Activated T-helper 2 cell treated with anti-CD3 and anti-CD28 coated beads, Interferon-gamma antibody, Interleukin-2, Interleukin-4, amounts not matched to agents 10 μg/mL and 5 μg/mL and 100 μg/mL, durations not matched to agents 14 hours and 24 hours and 36 hours (primary cell): ENCODE data around the gene CLCN6. TPM values are rescaled to one million over a fixed set of nuclear protein-coding genes. Genes with fewer than 3 reads are reported as not detected.

Experiments
- DNase-seq: peaks from one replicate; pipeline ENCODE4 v3.0.0; 2021; ENCODE audit warnings: low spot score
- H3K27ac Mint-ChIP-seq: one replicate; pipeline ENCODE4 v1.8.0; 2021; ENCODE audit warnings: mixed read lengths
- H3K27me3 Mint-ChIP-seq: one replicate; pipeline ENCODE4 v1.8.0; 2021; ENCODE audit warnings: low read depth, mixed read lengths
- H3K36me3 Mint-ChIP-seq: one replicate; pipeline ENCODE4 v1.8.0; 2021; ENCODE audit warnings: low read depth, mixed read lengths
- H3K4me1 Mint-ChIP-seq: one replicate; pipeline ENCODE4 v1.8.0; 2021; ENCODE audit warnings: low read depth, mixed read lengths
- H3K4me3 Mint-ChIP-seq: one replicate; pipeline ENCODE4 v1.8.0; 2021; ENCODE audit warnings: low read depth, mild to moderate bottlenecking, moderate library complexity, mixed read lengths
- H3K9me3 Mint-ChIP-seq: one replicate; pipeline ENCODE4 v1.8.0; 2021; ENCODE audit warnings: mixed read lengths
- intact Hi-C: fragments of 100-400 bp; cut with micrococcal nuclease; formaldehyde crosslinking; loops from one replicate; pipeline ENCODE4 v1.15.1; 2023
- total RNA-seq: library from RNA; stranded (reverse); gene quantifications from 2 replicates; pipeline ENCODE4 v1.2.3, GENCODE V29; 2022

CLCN6 gene
- total RNA-seq, 1 donor from 2014 or later, result 18.8 TPM

- Mint-ChIP-seq H3K36me3 (no peaks in the 10 kb centered on the region), H3K4me1 (no peaks in the 10 kb centered on the region), H3K27ac (no peak overlapping the region), H3K4me3 (no peak overlapping the region), H3K27me3 (no peaks in the 10 kb centered on the region), H3K9me3 (no peaks in the 10 kb centered on the region)
- intact Hi-C loops, result no loop called here
- DNase-seq, result no peak
Measured at GRCh38 chr1:11879311-11880180, 73.6 kb downstream of the CLCN6 start.

- no peaks in the 10 kb centered on the region for H3K36me3 Mint-ChIP-seq
- H3K27me3 Mint-ChIP-seq, result no peaks in the 10 kb centered on the region
- intact Hi-C loops, result no loop called here
- no peaks in the 10 kb centered on the region for H3K4me1 Mint-ChIP-seq
- no peaks in the 10 kb centered on the region for H3K9me3 Mint-ChIP-seq
- DNase-seq, result no peak
- H3K27ac Mint-ChIP-seq, result no peak overlapping the region
- H3K4me3 Mint-ChIP-seq, result no peak overlapping the region
Measured at GRCh38 chr1:11880181-11880575, 74.2 kb downstream of the CLCN6 start.

GRCh38 chr1:11880911-11881748 lies 75.1 kb downstream of the CLCN6 start:
- Mint-ChIP-seq H3K9me3 (no peaks in the 10 kb centered on the region), H3K27ac (no peak overlapping the region), H3K4me3 (no peak overlapping the region), H3K36me3 (no peaks in the 10 kb centered on the region), H3K27me3 (no peaks in the 10 kb centered on the region), H3K4me1 (no peaks in the 10 kb centered on the region)
- intact Hi-C loops, result no loop called here
- no peak for DNase-seq

- Mint-ChIP-seq H3K27me3 (no peaks in the 10 kb centered on the region), H3K4me3 (no peak overlapping the region), H3K27ac (no peak overlapping the region), H3K9me3 (no peaks in the 10 kb centered on the region), H3K4me1 (no peaks in the 10 kb centered on the region), H3K36me3 (no peaks in the 10 kb centered on the region)
- intact Hi-C loops, result no loop called here
- no peak for DNase-seq
Measured at GRCh38 chr1:11881749-11882441, 75.9 kb downstream of the CLCN6 start.

GRCh38 chr1:11882814-11883538 lies 77.0 kb downstream of the CLCN6 start:
- H3K9me3 Mint-ChIP-seq, result no peaks in the 10 kb centered on the region
- no peaks in the 10 kb centered on the region for H3K36me3 Mint-ChIP-seq
- H3K27me3 Mint-ChIP-seq, result no peaks in the 10 kb centered on the region
- no peaks in the 10 kb centered on the region for H3K4me1 Mint-ChIP-seq
- DNase-seq, result no peak
- H3K4me3 Mint-ChIP-seq, result no peak overlapping the region
- intact Hi-C loops, result no loop called here
- H3K27ac Mint-ChIP-seq, result no peak overlapping the region

GRCh38 chr1:11885916-11886315 lies 79.9 kb downstream of the CLCN6 start:
- intact Hi-C loops, result no loop called here
- Mint-ChIP-seq H3K4me3 (no peak overlapping the region), H3K27me3 (no peaks in the 10 kb centered on the region), H3K9me3 (no peaks in the 10 kb centered on the region), H3K36me3 (no peaks in the 10 kb centered on the region), H3K27ac (no peak overlapping the region), H3K4me1 (no peaks in the 10 kb centered on the region)
- DNase-seq, result no peak

GRCh38 chr1:11886986-11887665 lies 81.1 kb downstream of the CLCN6 start:
- Mint-ChIP-seq H3K27me3 (peaks cover 3% of the 10 kb centered on the region), H3K9me3 (no peaks in the 10 kb centered on the region), H3K4me3 (no peak overlapping the region), H3K36me3 (no peaks in the 10 kb centered on the region), H3K27ac (no peak overlapping the region), H3K4me1 (no peaks in the 10 kb centered on the region)
- no peak for DNase-seq
- intact Hi-C loops, result no loop called here

GRCh38 chr1:11887666-11888007 lies 81.6 kb downstream of the CLCN6 start:
- no peaks in the 10 kb centered on the region for H3K4me1 Mint-ChIP-seq
- intact Hi-C loops, result no loop called here
- no peak overlapping the region for H3K27ac Mint-ChIP-seq
- no peaks in the 10 kb centered on the region for H3K9me3 Mint-ChIP-seq
- no peak for DNase-seq
- no peak overlapping the region for H3K4me3 Mint-ChIP-seq
- H3K36me3 Mint-ChIP-seq, result no peaks in the 10 kb centered on the region
- H3K27me3 Mint-ChIP-seq, result peaks cover 3% of the 10 kb centered on the region

GRCh38 chr1:11888206-11888876 lies 82.3 kb downstream of the CLCN6 start:
- Mint-ChIP-seq H3K36me3 (no peaks in the 10 kb centered on the region), H3K4me3 (no peak overlapping the region), H3K27me3 (peaks cover 6% of the 10 kb centered on the region), H3K27ac (no peak overlapping the region), H3K4me1 (no peaks in the 10 kb centered on the region), H3K9me3 (no peaks in the 10 kb centered on the region)
- intact Hi-C loops, result no loop called here
- no peak for DNase-seq

- H3K4me3 Mint-ChIP-seq, result no peak overlapping the region
- H3K27me3 Mint-ChIP-seq, result peaks cover 7% of the 10 kb centered on the region
- H3K27ac Mint-ChIP-seq, result no peak overlapping the region
- no peak for DNase-seq
- H3K4me1 Mint-ChIP-seq, result no peaks in the 10 kb centered on the region
- intact Hi-C loops, result no loop called here
- H3K9me3 Mint-ChIP-seq, result no peaks in the 10 kb centered on the region
- H3K36me3 Mint-ChIP-seq, result no peaks in the 10 kb centered on the region
Measured at GRCh38 chr1:11888877-11889208, 82.9 kb downstream of the CLCN6 start.

- H3K36me3 Mint-ChIP-seq, result no peaks in the 10 kb centered on the region
- intact Hi-C loops, result no loop called here
- H3K4me3 Mint-ChIP-seq, result no peak overlapping the region
- no peak for DNase-seq
- no peaks in the 10 kb centered on the region for H3K4me1 Mint-ChIP-seq
- H3K9me3 Mint-ChIP-seq, result no peaks in the 10 kb centered on the region
- H3K27ac Mint-ChIP-seq, result no peak overlapping the region
- peaks cover 16% of the 10 kb centered on the region for H3K27me3 Mint-ChIP-seq
Measured at GRCh38 chr1:11891433-11892186, 85.6 kb downstream of the CLCN6 start.
